Effector memory CD4-positive, alpha-beta T cell (primary cell): ENCODE results near the gene SPSB1.

Experiments
- DNase-seq, 3 donors: peaks; one replicate each; pipeline ENCODE4 v3.0.0-alpha.2; 2020
- H3K27ac ChIP-seq: 2 replicates; pipeline ENCODE4 v1.7.0; 2013; ENCODE audit warnings: mild to moderate bottlenecking, low read length, moderate library complexity; ENCODE audit not compliant: insufficient read depth, poor library complexity, severe bottlenecking
- H3K27me3 ChIP-seq: replicated peaks from 2 replicates; pipeline ENCODE4 v1.7.0; 2013; ENCODE audit warnings: mild to moderate bottlenecking, low read length; ENCODE audit not compliant: insufficient read depth, control insufficient read depth, poor library complexity, severe bottlenecking
- H3K36me3 ChIP-seq: 2 replicates; pipeline ENCODE4 v1.7.0; 2013; ENCODE audit warnings: mild to moderate bottlenecking, low read length, moderate library complexity; ENCODE audit not compliant: control insufficient read depth, insufficient read depth
- H3K4me1 ChIP-seq: 2 replicates; pipeline ENCODE4 v1.7.0; 2013; ENCODE audit warnings: low read length, mild to moderate bottlenecking; ENCODE audit not compliant: control insufficient read depth, insufficient read depth, poor library complexity, severe bottlenecking
- H3K4me3 ChIP-seq: 2 replicates; pipeline ENCODE4 v1.7.0; 2013; ENCODE audit warnings: low read length, low read depth, mild to moderate bottlenecking; ENCODE audit not compliant: insufficient read depth, poor library complexity, severe bottlenecking
- H3K9me3 ChIP-seq: 2 replicates; pipeline ENCODE4 v1.7.0; 2013; ENCODE audit warnings: mild to moderate bottlenecking, low read length, moderate library complexity; ENCODE audit not compliant: control insufficient read depth

SPSB1 gene

GRCh38 chr1:9311029-9311428 lies 18.3 kb downstream of the SPSB1 start:
- no peaks in the 10 kb centered on the region for H3K27me3 ChIP-seq

GRCh38 chr1:9311479-9311878 lies 18.8 kb downstream of the SPSB1 start:
- H3K9me3 ChIP-seq, result no peaks in the 10 kb centered on the region
- no peak overlapping the region for H3K27ac ChIP-seq
- DNase-seq, result no peak
- no peaks in the 10 kb centered on the region for H3K36me3 ChIP-seq
- peaks cover 7% of the 10 kb centered on the region for H3K4me1 ChIP-seq
- H3K4me3 ChIP-seq, result no peak overlapping the region
- H3K27me3 ChIP-seq, result no peaks in the 10 kb centered on the region

More at GRCh38 chr1:9311029-9311428, 18.3 kb downstream of the SPSB1 start:
- Histone ChIP-seq H3K36me3 (no peaks in the 10 kb centered on the region), H3K9me3 (no peaks in the 10 kb centered on the region), H3K27ac (no peak overlapping the region), H3K4me1 (peaks cover 7% of the 10 kb centered on the region), H3K4me3 (no peak overlapping the region)
- no peak for DNase-seq

- H3K27ac ChIP-seq, result no peak overlapping the region
- H3K36me3 ChIP-seq, result no peaks in the 10 kb centered on the region
- H3K27me3 ChIP-seq, result no peaks in the 10 kb centered on the region
- H3K4me1 ChIP-seq, result peaks cover 7% of the 10 kb centered on the region
- no peak for DNase-seq
- H3K9me3 ChIP-seq, result no peaks in the 10 kb centered on the region
- H3K4me3 ChIP-seq, result no peak overlapping the region
Observed at GRCh38 chr1:9312168-9312720, 19.6 kb downstream of the SPSB1 start.

GRCh38 chr1:9313576-9313975 lies 20.9 kb downstream of the SPSB1 start:
- peaks cover 7% of the 10 kb centered on the region for H3K4me1 ChIP-seq
- H3K36me3 ChIP-seq, result no peaks in the 10 kb centered on the region
- H3K27me3 ChIP-seq, result no peaks in the 10 kb centered on the region
- H3K27ac ChIP-seq, result no peak overlapping the region
- H3K4me3 ChIP-seq, result no peak overlapping the region
- H3K9me3 ChIP-seq, result no peaks in the 10 kb centered on the region
- no peak for DNase-seq

GRCh38 chr1:9314111-9314510 lies 21.4 kb downstream of the SPSB1 start:
- H3K4me1 ChIP-seq, result peaks cover 7% of the 10 kb centered on the region
- H3K36me3 ChIP-seq, result no peaks in the 10 kb centered on the region
- no peaks in the 10 kb centered on the region for H3K9me3 ChIP-seq
- no peak overlapping the region for H3K4me3 ChIP-seq
- no peak overlapping the region for H3K27ac ChIP-seq
- no peaks in the 10 kb centered on the region for H3K27me3 ChIP-seq
- DNase-seq, result no peak

- Histone ChIP-seq H3K9me3 (no peaks in the 10 kb centered on the region), H3K4me3 (no peak overlapping the region), H3K27ac (no peak overlapping the region), H3K4me1 (peaks cover 7% of the 10 kb centered on the region), H3K36me3 (no peaks in the 10 kb centered on the region), H3K27me3 (no peaks in the 10 kb centered on the region)
- DNase-seq, result no peak
Observed at GRCh38 chr1:9314711-9315379, 22.2 kb downstream of the SPSB1 start.

GRCh38 chr1:9315411-9316079 lies 22.9 kb downstream of the SPSB1 start:
- DNase-seq, result no peak
- peaks cover 7% of the 10 kb centered on the region for H3K4me1 ChIP-seq
- no peaks in the 10 kb centered on the region for H3K27me3 ChIP-seq
- H3K36me3 ChIP-seq, result no peaks in the 10 kb centered on the region
- no peak overlapping the region for H3K27ac ChIP-seq
- H3K9me3 ChIP-seq, result no peaks in the 10 kb centered on the region
- no peak overlapping the region for H3K4me3 ChIP-seq

GRCh38 chr1:9316080-9316444 lies 23.4 kb downstream of the SPSB1 start:
- Histone ChIP-seq H3K9me3 (no peaks in the 10 kb centered on the region), H3K4me1 (peaks cover 7% of the 10 kb centered on the region), H3K36me3 (no peaks in the 10 kb centered on the region), H3K27me3 (no peaks in the 10 kb centered on the region), H3K4me3 (no peak overlapping the region), H3K27ac (no peak overlapping the region)
- no peak for DNase-seq

- Histone ChIP-seq H3K9me3 (no peaks in the 10 kb centered on the region), H3K4me3 (no peak overlapping the region), H3K36me3 (no peaks in the 10 kb centered on the region), H3K27ac (no peak overlapping the region), H3K27me3 (no peaks in the 10 kb centered on the region), H3K4me1 (peaks cover 7% of the 10 kb centered on the region)
- DNase-seq, result no peak
Observed at GRCh38 chr1:9316512-9316911, 23.8 kb downstream of the SPSB1 start.

GRCh38 chr1:9317072-9317471 lies 24.4 kb downstream of the SPSB1 start:
- no peak for DNase-seq
- Histone ChIP-seq H3K9me3 (no peaks in the 10 kb centered on the region), H3K4me3 (no peak overlapping the region), H3K27ac (no peak overlapping the region), H3K27me3 (no peaks in the 10 kb centered on the region), H3K36me3 (no peaks in the 10 kb centered on the region), H3K4me1 (peaks cover 7% of the 10 kb centered on the region)
